T-helper 9 cell (primary cell): ENCODE measurements around the gene NRXN3.

ENCODE experiments used
- DNase-seq: peaks from one replicate; pipeline ENCODE4 v3.0.0-alpha.2; 2020
- total RNA-seq, 2 donors: gene quantifications; one replicate each; lab custom pipeline; 2026; lab: John Stamatoyannopoulos, UW

NRXN3 gene
- 0 reads per million in 2 donors for total RNA-seq

DNA sequence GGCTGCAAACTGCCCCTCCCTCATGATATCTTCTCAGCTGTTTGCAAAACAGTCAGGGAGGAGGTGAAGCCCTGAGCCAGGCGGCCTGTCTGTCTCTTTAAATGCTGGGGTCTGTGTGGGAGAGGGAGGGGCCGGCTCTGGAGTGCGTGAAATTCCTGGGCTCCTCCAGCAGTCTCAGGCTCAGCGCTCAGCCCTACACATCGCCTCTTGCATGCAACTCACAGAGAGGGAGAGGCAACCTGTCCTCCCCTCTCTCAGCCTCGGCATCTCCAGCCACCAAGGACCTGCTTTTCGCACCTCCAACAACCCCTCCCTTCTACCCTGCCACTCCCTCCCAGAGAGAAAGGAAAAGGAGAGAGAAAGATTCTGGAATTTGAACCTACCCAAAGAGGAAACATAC, at the start of gene NRXN3:
NRXN3 (plus strand) TSS at position 171 of the 400 bp plus-strand sequence. CDS start 72,721 bp downstream, outside the sequence.
- no peak for DNase-seq

DNA sequence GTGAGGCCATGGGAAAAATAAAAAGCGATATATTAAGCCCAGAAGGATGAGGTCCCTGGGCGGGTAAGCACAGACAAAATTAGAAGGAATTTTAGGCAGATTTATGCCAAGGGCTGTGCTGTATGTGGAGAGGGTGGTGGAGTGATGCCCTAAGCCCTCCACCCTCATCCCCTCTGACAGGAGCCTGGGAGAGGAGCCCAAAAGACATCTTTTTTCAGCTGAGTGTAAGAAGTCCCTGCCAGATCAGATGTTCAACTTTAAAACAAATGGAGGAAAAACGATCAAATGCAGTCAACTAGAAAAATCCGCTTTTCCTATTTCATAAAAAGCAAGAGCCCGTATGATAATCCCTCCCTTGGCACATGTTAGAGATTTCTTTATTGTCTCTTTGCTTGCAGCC, 47.7 kb upstream of the NRXN3 start:
- DNase-seq = no peak

DNA sequence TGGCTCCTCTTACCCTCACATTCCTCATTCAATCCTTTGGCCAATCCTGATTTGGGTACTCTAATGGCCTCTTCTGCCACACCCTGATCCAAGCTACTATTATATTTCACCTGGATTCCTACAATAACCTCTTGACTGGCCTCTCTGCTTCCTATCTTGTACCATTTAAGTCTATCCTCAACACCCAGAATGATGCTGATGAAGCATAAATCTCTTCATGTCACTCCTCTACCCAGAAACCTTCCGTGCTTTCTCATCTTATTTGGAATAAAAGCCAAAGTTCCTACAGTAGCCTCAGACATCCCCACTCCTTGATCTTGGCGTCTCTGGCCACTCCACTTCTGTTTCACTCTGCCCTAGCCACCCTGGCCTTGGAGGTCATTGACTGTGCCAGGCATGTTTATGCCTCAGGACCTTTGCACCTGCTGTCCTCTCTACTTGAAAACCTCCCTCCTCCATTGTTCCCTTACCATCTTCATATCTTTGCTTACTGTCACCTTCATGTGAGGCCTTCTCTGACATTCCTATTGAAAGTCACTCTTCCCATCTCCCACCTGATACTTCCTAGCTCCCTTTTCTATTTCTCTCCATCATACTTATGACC, 46.4 kb upstream of the NRXN3 start:
- DNase-seq = no peak

DNA sequence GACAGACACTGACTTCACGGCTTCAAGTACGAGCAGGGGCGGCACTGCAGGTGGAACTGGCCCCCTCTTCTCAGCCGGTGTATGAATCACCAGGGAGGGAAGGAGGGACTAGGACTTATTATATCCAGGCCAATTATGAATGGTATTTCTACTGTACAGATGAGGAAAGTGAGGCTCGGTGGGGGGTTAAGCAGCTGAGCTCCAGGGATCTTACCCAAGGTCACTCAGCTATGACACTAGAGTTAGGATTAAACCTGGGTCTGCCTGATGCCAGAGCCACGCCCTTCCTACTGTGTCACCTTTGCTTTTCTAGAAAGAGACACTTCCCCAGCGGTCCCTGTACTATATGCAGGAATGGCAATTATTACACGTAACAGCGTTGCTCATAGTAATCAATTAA, 42.2 kb upstream of the NRXN3 start:
- DNase-seq = no peak

DNA sequence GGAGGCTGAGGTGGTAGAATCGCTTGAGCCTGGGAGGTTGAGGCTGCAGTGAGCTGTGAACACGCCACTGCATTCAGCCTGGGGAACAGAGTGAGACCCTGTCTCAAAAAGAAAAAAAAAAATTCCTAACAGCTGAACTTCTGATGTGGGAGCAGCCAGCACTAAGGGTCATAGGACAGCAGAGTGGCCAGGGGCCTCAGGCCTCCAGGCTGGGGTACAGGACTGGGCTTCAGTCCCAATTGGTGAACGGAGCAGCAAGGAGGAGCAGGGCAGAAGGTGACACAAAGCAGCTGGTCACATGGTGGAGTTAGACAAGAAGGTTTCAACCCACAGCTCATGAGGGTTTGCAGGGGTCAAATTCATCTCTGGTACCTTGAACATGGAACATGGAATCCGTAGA, 40.8 kb upstream of the NRXN3 start:
- DNase-seq = no peak

DNA sequence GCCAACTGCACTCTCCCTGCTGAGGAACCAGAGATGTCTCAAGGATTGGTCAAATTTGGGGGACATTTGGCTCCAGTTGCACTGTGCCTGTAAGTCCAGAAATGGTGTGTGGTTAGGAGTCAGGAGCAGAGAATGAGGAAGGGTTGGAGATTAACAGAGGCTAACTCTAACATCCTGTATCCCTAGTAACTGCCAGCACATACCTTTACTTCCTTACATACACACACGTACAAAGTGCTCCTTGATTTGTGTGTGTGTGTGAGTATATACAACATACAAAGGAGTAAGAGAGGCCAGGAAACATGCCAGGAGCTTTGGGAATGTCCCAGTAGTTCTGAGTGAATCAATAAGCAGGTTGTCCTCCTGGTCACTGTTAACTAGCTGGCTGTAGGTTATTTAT, 39.8 kb upstream of the NRXN3 start:
- DNase-seq = no peak

DNA sequence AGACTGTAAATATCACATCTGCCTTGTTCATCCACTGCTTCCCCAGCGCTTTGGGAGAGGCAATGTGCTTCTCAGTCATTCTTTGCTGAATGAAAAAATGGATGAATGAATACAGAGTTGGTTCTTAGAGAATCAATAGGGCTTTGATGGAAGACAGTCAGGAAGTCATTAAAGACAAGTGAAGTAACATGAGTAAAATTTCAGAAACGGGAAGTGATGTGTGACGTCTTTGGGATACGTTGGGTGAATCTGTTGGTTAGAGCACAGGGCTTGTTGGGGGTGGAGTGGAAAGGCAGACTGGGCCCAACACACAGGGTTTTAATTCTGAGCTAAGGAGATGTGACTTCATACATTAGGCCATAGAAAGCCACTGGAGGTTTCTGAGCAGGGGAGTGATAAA, 39.0 kb upstream of the NRXN3 start:
- DNase-seq = no peak

DNA sequence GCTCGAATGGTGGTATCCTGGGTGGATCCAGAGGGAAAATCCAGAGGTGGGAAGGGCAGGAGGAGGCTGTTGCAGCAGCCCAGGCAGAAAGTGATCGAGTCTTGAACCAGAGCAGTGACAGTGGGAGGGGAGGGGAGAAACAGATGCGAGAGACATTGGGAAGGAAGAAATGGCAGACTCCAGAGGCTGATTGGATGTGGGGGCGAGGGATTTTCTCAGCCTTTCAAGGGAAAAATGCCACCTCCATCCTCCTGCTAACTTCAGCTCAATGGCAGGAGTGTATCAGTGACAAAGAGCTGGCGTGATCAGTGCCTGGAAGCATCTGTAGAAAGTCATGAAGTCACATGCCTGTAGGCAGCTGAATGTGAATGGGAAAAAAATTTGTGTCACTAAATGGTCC, 38.6 kb upstream of the NRXN3 start:
- no peak for DNase-seq

DNA sequence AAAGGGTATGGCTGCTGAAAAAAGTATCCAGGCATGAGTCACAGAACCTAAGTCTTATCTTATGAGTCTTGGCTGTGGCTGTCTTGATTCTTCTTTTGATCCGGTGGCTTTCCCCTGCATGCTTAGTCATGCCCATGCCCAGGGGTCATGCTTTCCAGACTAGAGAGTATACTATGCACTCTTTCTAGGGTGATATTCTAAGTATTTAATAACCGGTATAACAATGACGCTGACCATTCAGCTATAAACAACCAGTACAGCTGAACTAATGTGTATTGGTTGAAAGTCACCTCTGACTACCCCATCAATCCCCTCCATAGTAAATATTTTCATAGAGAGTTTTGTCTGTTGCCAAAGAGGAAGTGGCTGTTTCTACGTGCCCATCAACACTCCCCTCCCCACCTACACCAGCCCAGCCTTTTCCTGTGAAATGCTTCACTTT, 34.7 kb upstream of the NRXN3 start:
- DNase-seq = no peak

DNA sequence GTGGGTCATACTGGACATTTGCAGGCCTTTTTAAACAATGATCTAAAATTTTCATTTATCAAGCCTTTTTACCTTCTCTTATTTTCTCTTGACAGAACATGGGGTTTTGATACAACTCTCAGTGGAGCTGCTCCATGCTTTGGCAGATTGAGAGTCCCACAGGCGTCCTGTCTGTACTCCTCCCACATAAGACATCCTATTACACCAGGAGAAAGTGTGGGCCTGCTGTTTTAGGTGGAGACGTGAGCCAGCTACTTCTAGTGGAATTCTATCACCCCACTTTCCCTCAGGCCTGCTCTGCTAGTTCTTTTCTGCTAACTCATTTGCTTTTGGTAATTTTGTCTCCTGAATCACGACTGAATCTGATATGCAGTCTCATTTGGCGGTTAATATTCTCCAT, 33.5 kb upstream of the NRXN3 start:
- no peak for DNase-seq

DNA sequence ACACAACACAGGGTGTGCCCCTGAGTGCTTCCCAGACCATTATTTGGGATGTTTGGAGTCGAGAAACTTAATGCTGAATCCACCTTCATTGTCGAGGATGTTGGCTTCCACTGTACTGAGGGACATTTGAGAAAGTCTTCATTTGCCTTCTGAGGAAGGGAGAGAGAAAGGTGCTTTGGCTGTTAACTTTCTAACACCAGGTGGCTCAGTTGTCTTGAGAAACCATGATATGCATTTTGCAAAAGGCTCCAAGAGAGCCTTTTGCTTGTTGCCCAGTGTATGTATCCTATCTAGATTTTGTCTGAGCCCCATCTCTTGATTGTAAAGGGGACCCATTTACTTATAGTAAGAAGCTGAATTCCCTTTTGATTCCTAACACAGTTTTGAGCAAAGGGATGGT, 28.6 kb upstream of the NRXN3 start:
- DNase-seq = no peak

DNA sequence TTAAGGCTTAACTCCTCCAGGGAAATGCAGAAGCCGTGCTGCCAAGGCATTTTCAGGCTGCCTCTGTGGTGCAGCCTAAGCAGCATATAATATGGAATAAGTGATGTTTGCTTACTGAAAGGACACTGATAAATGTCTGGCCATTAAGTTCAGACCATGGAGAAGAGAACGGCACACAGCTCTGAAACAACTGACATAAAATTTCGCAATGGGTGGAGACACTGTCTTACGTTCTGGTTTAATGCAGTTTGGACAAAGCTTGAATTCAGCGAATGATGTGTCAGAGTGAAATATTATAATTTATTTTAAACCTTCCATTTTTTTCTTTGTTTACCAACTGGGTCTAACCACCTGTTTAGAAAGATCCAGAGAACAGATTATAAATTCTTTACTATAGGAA, 27.2 kb upstream of the NRXN3 start:
- DNase-seq = no peak

DNA sequence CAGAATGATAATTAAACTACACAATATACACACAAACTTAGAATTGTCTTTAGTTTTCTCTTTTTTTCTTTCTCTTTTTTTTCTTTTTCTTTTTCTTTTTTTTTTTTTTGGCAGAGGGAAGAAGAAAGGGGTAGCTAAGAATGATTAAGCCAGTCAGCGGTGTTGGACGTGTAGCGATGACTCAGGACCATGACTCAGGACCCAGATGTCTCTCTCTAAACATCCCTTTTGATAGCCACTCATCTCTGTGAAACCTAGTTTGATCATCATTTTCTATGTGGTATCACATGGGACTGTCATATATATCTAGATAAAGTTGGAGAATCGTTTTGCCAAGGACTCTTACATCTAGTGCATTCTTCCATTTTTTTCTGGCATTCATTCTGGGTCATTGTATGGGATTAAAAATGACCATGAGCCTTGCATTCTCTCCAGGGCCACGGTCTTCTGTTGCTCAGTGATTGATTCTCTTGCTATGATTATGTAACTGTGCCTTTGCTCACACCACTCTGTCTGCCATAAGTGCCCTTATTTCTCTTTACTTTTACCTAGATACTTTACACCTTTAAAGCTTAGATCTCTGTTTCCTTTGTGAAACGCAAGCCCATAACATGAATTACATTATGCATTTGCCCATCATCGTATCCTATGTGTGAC, 26.6 kb upstream of the NRXN3 start:
- DNase-seq = no peak

DNA sequence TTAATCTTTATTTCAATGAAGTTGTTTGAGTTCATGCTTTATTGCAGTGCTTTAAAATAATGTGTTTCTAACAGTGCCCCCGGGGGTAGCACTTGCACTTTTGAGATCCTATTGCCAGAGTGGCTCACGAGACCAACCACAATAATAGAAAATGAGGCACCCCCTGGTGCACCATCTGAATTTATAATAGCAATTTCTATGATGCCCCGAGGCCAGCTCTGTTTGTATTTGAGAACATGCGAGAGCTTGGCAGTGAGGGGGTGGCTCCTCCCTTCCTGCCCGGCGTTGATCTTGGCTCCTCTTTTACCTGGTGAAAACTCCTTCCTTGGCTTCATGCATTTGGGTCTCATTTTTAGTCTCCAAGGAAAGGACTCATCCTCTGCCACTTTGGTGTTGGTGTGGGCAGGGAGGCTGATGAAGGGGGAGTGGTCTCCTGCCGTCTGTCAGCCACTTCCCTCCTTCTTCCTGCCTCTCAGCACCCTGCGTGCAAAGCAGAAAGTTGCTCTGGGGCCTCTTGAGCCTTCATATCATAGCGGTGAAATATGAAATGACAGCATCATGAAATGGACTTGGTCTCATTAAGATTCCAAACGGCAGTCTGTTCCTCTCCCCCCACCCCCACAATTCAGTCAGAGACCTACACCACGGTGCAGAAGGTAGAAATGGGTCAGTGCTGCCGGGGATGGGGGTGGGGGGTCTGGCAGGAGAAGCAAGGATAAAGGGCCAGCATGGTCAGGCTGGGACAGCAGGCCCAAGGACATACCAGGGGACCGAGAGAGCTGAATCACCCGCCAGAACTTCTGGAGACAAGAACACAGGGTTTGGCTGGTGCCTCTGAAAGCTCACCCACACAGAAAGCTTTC, 17.7 kb upstream of the NRXN3 start:
- DNase-seq = no peak

DNA sequence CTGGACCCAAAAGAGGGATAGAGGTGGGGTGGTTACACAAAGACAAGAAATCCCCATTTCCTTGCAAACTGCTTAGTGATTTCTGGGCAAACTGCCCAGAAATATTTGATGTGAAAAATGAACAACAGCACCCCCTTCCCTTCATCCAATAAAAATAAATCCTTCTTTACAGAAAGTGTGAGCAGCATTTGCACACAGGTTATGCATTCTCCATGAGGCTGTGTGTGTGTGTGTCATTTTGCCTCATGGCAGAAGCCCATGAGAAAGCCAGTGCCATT, 17.2 kb upstream of the NRXN3 start:
- no peak for DNase-seq

DNA sequence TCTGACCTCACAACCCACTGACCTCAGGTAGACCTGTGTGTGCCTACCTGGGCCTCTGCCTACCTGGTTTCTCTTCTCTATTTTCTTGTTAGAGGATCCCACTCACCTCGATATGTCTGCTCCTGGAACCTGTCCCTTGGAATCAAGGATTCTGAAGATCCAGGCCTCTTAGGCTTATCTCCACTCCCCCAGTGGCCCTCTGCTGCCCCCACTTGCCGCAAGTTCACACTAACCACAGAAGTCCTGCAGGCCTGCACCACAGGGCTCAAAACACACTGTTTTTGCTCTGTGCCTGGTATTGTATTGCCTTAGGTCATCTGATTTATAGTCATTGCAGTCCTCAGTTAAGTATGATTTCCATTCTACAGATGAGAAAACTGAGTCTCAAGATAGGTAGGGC, 15.3 kb upstream of the NRXN3 start:
- no peak for DNase-seq

DNA sequence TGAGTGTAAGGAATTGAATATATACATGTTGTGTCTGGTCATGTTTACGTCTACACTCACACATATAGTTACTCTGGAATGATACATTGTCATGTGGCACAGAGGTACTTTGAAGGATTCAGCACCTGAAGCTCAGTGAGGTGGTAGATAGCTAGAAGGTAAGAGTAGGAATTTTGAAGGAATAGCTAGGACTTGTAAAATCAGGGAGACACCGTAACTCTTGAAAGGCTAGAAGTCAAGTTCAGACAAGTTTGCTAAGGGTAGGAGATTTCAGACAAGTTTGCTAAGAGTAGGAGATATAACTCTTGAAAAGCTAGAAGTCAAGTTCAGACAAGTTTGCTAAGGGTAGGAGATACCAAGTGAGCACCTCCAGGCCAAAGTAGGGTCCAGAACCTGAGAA, 14.0 kb upstream of the NRXN3 start:
- no peak for DNase-seq

DNA sequence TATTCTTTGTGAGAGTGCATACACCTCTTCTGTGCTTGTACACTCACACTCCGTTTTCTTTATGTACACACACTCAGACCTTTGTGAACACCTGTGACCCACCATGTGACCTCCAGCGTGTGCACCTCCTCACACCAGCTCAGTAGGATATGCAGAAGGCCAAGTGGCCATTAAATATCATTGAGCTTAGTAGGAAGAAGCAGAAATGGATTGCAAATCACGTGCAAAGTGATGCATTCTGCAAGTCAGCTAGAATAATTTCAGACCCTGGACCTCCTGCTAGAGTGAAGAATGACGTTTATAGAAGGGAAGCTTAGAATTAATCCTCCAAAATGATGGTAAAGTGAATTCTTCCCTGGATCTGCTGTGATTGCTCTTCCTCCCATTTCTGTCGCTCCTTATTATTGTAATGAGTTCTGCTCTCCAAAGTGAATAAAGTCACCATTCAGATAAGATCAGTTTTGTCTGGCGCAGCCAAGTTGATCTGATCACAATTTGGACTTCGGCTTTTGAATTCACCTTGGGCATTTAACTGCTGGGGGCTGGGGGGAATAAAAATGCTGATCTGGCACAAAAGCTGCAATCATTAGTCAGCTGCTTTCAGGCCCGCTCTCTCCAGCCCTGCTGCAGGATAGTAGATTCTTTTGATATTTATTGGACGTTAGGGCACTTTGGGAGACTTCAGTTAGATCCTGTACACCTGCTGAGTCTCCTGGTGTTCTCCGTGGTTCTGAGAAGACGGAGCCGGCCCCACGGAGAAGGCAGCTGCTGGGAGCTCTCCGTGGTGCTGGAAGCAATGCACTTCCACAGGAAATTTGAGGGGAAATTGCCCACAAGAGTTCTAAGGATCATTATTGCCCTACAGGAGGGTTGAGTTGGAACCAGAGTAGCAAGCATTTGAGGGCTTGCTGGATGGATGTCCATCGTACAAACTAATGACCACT, 12.4 kb upstream of the NRXN3 start:
- DNase-seq = no peak

DNA sequence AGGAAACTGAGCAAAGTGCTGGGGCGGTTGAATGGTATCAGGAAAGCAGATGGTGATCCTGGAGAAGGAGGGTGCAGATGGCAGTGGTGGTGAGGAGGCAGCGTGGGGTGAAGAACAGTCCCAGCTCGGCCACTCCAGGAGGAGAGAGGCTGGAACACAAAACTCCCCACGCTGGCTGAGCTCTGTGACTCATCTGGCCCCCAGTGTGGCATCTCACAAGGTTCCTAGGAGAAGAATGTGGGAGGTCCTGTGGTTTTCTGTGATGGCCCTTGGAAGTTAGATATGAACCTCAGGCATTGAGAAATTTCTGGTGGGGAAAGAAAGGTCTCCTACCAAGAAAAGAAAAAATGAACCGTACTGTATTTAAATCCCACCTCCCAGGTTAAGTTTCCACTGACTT, 8.0 kb upstream of the NRXN3 start:
- DNase-seq = no peak

DNA sequence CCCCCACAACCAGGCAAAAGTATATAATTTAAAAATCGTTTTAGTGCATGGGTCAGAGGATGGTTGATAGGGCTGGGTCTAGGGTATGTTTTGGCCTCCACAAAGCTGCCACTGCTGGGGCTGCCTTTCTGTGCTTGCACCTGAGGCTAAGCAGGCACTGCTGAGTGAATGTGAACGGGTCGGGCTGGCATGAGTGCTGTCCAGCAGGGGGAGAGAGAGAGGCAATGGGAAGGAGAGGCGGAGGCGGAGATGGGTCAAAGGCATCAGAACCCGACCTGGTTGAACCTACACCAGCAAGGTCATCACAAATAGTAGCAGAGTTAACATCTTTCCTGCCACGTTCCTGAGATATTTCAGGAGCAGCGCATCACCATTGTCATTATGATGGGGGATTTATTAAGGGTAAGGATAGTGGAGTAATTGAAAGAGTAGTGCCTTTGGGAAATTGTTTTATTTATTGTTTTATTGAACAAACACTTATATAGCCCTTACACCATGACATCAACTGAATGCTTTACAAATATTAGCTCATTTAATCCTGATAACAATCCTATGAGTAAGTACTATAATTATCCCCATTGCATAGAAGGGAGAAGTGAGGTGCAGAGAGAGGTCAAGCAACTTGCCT, 5.8 kb upstream of the NRXN3 start:
- no peak for DNase-seq

DNA sequence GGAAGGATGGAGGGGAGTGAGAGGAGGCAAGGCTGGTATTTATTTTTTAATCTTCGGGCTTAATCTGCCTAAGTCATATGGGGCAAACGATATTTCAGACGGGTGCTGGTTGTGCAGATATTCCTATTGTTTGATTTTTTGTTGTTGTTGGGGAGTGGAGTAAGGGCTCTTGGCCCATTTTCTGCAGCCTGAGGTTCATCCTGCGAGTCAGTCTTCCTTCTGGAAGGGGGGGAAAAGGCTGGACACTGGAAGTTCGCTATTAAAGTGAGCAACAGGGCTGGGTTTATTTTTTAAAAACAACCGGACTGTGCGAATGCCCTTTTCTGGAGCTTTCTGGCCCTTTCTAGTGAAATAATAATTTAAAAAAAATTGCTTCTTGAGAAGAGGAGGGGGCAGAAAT, 2.3 kb downstream of the NRXN3 start:
- no peak for DNase-seq

DNA sequence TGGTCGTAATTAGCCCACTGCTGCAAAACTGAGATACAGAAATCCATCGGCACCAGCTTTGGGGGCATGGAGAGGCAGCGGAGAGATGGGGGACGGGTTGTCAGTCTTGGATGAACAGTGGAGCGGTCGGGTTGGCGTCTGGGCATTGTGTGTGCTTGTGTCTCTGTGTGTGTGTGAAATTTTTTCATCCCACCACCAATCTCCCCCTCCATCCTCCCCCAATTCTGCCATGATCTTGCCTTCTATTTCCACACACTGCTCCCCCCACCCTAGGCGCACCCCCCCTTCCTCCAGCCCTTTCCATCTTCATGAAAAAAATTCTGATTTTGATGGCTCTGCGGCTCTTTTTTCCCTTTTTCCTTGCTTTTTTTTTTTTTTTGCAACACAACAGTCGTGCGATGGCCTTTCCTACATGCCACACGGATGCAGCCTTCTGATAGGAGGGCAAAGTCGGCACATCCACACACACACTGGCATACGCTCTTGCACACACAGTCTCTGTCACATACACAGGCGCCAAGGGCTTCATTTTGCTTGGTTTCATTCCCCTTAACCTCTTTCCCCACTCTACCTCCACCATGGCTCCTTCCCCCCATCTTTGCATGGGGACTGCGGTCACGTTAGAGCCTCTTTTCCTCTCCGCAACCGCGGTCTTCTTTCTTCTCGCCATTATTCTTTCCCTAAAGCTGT, 3.3 kb downstream of the NRXN3 start:
- no peak for DNase-seq
